Gastroesophageal sphincter (tissue), 4 donors: Measurements from ENCODE around the gene INO80B. TPM values are rescaled to one million over a fixed set of nuclear protein-coding genes. Genes with fewer than 3 reads are reported as not detected.

ENCODE experiments used
- ATAC-seq: fragments of 150-250 bp; one replicate; pipeline ENCODE4 v1.9.1; 2016; ENCODE audit warnings: mild to moderate bottlenecking, moderate library complexity
- H3K27ac ChIP-seq, 4 donors: fragments of 200-600 bp; sonication (generic) in 3 of 4; 1 replicate in 3 of 4; 2 replicates in 1 of 4; pipeline ENCODE4 v1.5.1; 2016 to 2019
- H3K27me3 ChIP-seq: fragments of 200-600 bp; sonication (generic); one replicate; pipeline ENCODE4 v1.5.1; 2019
- H3K36me3 ChIP-seq, 2 donors: fragments of 200-600 bp; sonication (generic); one replicate each; pipeline ENCODE4 v1.5.1; 2019; ENCODE audit warnings: control low read depth in 1 of 2
- H3K4me1 ChIP-seq, 3 donors: fragments of 200-600 bp; sonication (generic); 1 replicate in 2 of 3; 2 replicates in 1 of 3; pipeline ENCODE4 v1.5.1; 2016 to 2019; ENCODE audit warnings: control low read depth in 2 of 3
- H3K4me3 ChIP-seq, 2 donors: fragments of 200-600 bp; sonication (generic); one replicate each; pipeline ENCODE4 v1.5.1; 2019; ENCODE audit warnings: mild to moderate bottlenecking in 1 of 2, moderate library complexity in 1 of 2
- H3K9me3 ChIP-seq, 3 donors: fragments of 200-600 bp; sonication (generic); one replicate each; pipeline ENCODE4 v1.5.1; 2017 to 2019; ENCODE audit warnings: control low read depth in 2 of 3
- CTCF ChIP-seq, 4 experiments: fragments of 200-600 bp in 2 of 4; fragments of 450-650 bp in 2 of 4; sonication (generic) in 1 of 4; IDR thresholded peaks; one replicate each; pipeline ENCODE4 v1.5.1; 2017 to 2019; ENCODE audit warnings: antibody characterized with exemption in 4 of 4, mild to moderate bottlenecking in 2 of 4, moderate library complexity in 2 of 4
- EP300 ChIP-seq: sonication (generic); formaldehyde crosslinking; IDR thresholded peaks from one replicate; pipeline ENCODE4 v1.6.1; 2017; ENCODE audit warnings: antibody characterized with exemption, mild to moderate bottlenecking
- POLR2A ChIP-seq, 2 donors: fragments of 450-650 bp; IDR thresholded peaks; one replicate each; pipeline ENCODE4 v1.6.1; 2017; ENCODE audit warnings: antibody characterized with exemption in 2 of 2, mild to moderate bottlenecking in 2 of 2, moderate library complexity in 1 of 2
- POLR2AphosphoS5 ChIP-seq: sonication (generic); formaldehyde crosslinking; IDR thresholded peaks from one replicate; pipeline ENCODE4 v1.6.1; 2017; ENCODE audit warnings: antibody characterized with exemption
- WGBS, 2 donors: methylation state at CpG; one replicate each; pipeline ENCODE4 v1.1.5; 2018; ENCODE audit warnings: low coverage in 1 of 2; 5-methylcytosine and 5-hydroxymethylcytosine counted together
- total RNA-seq, 4 donors: library from RNA; depleted of rRNA; stranded (reverse); fragments of >200 nt; gene quantifications; one replicate each; pipeline ENCODE4 v1.1.0, GENCODE V29; 2016

The INO80B gene
- 10 to 100 TPM; 14.3 to 26.4 (median 19.2) TPM for total RNA-seq

- H3K27me3 ChIP-seq, result no peaks in the 10 kb centered on the region
- peaks cover 2 to 44% (median 29%) of the 10 kb centered on the region in 3 donors for H3K4me1 ChIP-seq
- H3K27ac ChIP-seq, result peak within 1 kb of the TSS in 3 of 4 donors; percentile 74 to 82 (median 76)
- peak within 1 kb of the TSS; percentile 54 to 79 for H3K4me3 ChIP-seq
- no peaks in the 10 kb centered on the region for H3K36me3 ChIP-seq
- peak; percentile 61 for ATAC-seq
- WGBS, 2 donors, result 0 to 1% methylated on average over 2 to 16 of the region's 40 CpGs
- TF ChIP-seq POLR2AphosphoS5 (peak; percentile 91), POLR2A (IDR thresholded peaks at IDR 0.05) (peak in 1 of 2 donors; percentile 12), EP300 (no peak), CTCF (IDR thresholded peaks at IDR 0.05) (no peak)
- no peaks in the 10 kb centered on the region for H3K9me3 ChIP-seq
These were observed at the start of gene INO80B for GRCh38 chr2:74454654-74455511. INO80B (plus strand) TSS chr2:74455087; CDS start chr2:74455117, 30 bp downstream.

GRCh38 chr2:74406035-74406434 lies 48.9 kb upstream of the INO80B start:
- no peaks in the 10 kb centered on the region for H3K9me3 ChIP-seq
- no peaks in the 10 kb centered on the region for H3K27me3 ChIP-seq
- H3K27ac ChIP-seq, result no peak overlapping the region
- TF ChIP-seq POLR2A (IDR thresholded peaks at IDR 0.05) (no peak), POLR2AphosphoS5 (no peak), EP300 (no peak), CTCF (IDR thresholded peaks at IDR 0.05) (no peak)
- H3K4me1 ChIP-seq, result no peaks in the 10 kb centered on the region
- H3K36me3 ChIP-seq, result no peaks in the 10 kb centered on the region
- ATAC-seq, result no peak
- no peak overlapping the region for H3K4me3 ChIP-seq

- Histone ChIP-seq H3K4me3 (no peak overlapping the region), H3K4me1 (no peaks in the 10 kb centered on the region), H3K9me3 (no peaks in the 10 kb centered on the region), H3K27me3 (no peaks in the 10 kb centered on the region), H3K27ac (no peak overlapping the region), H3K36me3 (no peaks in the 10 kb centered on the region)
- no peak for TF ChIP-seq POLR2AphosphoS5
- no peak for TF ChIP-seq EP300
- no peak for TF ChIP-seq CTCF (IDR thresholded peaks at IDR 0.05)
- TF ChIP-seq POLR2A (IDR thresholded peaks at IDR 0.05), result no peak
- ATAC-seq, result no peak
- 57 to 61% methylated on average over 3 to 5 of the region's 5 CpGs for WGBS, 2 donors
These were observed 47.2 kb upstream of the INO80B start for GRCh38 chr2:74407682-74408081.

- H3K9me3 ChIP-seq, result no peaks in the 10 kb centered on the region
- H3K27ac ChIP-seq, result no peak overlapping the region
- no peak overlapping the region for H3K4me3 ChIP-seq
- TF ChIP-seq EP300 (no peak), POLR2AphosphoS5 (no peak), CTCF (IDR thresholded peaks at IDR 0.05) (no peak), POLR2A (IDR thresholded peaks at IDR 0.05) (no peak)
- peaks cover 0 to 30% (median 9%) of the 10 kb centered on the region in 3 donors for H3K4me1 ChIP-seq
- no peaks in the 10 kb centered on the region for H3K27me3 ChIP-seq
- H3K36me3 ChIP-seq, result no peaks in the 10 kb centered on the region
- ATAC-seq, result no peak
- 54% methylated on average over 8 of the region's 8 CpGs; no CpG with 5 or more reads in 1 of the 2 donors for WGBS, 2 donors
These were observed 41.7 kb upstream of the INO80B start for GRCh38 chr2:74413001-74413698.
